Activated CD4-positive, alpha-beta T cell treated with anti-CD3 and anti-CD28 coated beads, Interleukin-2, amount 10 ng/mL, durations not matched to agents 7 days and 5 days (primary cell): ENCODE measurements around the gene GABRB3. TPM values are rescaled to one million over a fixed set of nuclear protein-coding genes. Genes with fewer than 3 reads are reported as not detected.

Experiments
- CTCF ChIA-PET: fragments of 350-600 bp; sonication (Branson Sonifier 250); formaldehyde crosslinking; loops from one replicate; lab custom pipeline; 2021; ENCODE audit warnings: antibody characterized with exemption; lab: Charles Lee
- POLR2A ChIA-PET: fragments of 350-600 bp; sonication (Branson Sonifier 250); formaldehyde crosslinking; loops from one replicate; lab custom pipeline; 2021; ENCODE audit warnings: antibody characterized with exemption; lab: Charles Lee
- DNase-seq: peaks from one replicate; pipeline ENCODE4 v3.0.0-alpha.2; 2020
- H3K27ac Mint-ChIP-seq: one replicate; pipeline ENCODE4 v1.8.0; 2021; ENCODE audit warnings: mild to moderate bottlenecking, moderate library complexity, mixed read lengths
- H3K27me3 Mint-ChIP-seq: one replicate; pipeline ENCODE4 v1.8.0; 2021; ENCODE audit warnings: mixed read lengths
- H3K36me3 Mint-ChIP-seq: one replicate; pipeline ENCODE4 v1.8.0; 2021; ENCODE audit warnings: low read depth, mixed read lengths
- H3K4me1 Mint-ChIP-seq: one replicate; pipeline ENCODE4 v1.8.0; 2021; ENCODE audit warnings: mixed read lengths
- H3K4me3 Mint-ChIP-seq: one replicate; pipeline ENCODE4 v1.8.0; 2021; ENCODE audit warnings: mild to moderate bottlenecking, moderate library complexity, mixed read lengths
- H3K9me3 Mint-ChIP-seq: one replicate; pipeline ENCODE4 v1.8.0; 2021; ENCODE audit warnings: mixed read lengths
- total RNA-seq, 2 experiments: library from RNA; stranded (reverse); gene quantifications; one replicate each; pipeline ENCODE4 v1.2.3, GENCODE V29; 2021

The GABRB3 gene
- total RNA-seq: under 1 TPM in 1 of 2 experiments, not detected in 1; 0.12 TPM

- no peak for DNase-seq
- ChIA-PET POLR2A (no interaction called here), CTCF (no interaction called here)
- H3K27me3 Mint-ChIP-seq: peaks cover 27% of the 10 kb centered on the region
- H3K4me3 Mint-ChIP-seq: no peak within 1 kb of the TSS
- peak within 1 kb of the TSS; percentile 54 for H3K27ac Mint-ChIP-seq
- H3K36me3 Mint-ChIP-seq: peaks cover 2% of the 10 kb centered on the region
- H3K4me1 Mint-ChIP-seq: peaks cover 2% of the 10 kb centered on the region
- no peaks in the 10 kb centered on the region for H3K9me3 Mint-ChIP-seq
Measured at GRCh38 chr15:26772154-26773066, at the start of gene GABRB3. Gene GABRB3, minus strand, starts transcription at chr15:26773066.

- Mint-ChIP-seq H3K27ac (no peak overlapping the region), H3K9me3 (peaks cover 14% of the 10 kb centered on the region), H3K27me3 (no peaks in the 10 kb centered on the region), H3K36me3 (no peaks in the 10 kb centered on the region), H3K4me3 (no peak overlapping the region), H3K4me1 (no peaks in the 10 kb centered on the region)
- CTCF ChIA-PET: no interaction called here
- DNase-seq: no peak
- POLR2A ChIA-PET: no interaction called here
Measured at GRCh38 chr15:26807517-26808427, 34.9 kb upstream of the GABRB3 start.

- CTCF ChIA-PET: no interaction called here
- H3K4me1 Mint-ChIP-seq: no peaks in the 10 kb centered on the region
- DNase-seq: no peak
- POLR2A ChIA-PET: no interaction called here
- no peaks in the 10 kb centered on the region for H3K27me3 Mint-ChIP-seq
- H3K36me3 Mint-ChIP-seq: no peaks in the 10 kb centered on the region
- no peak overlapping the region for H3K27ac Mint-ChIP-seq
- no peak overlapping the region for H3K4me3 Mint-ChIP-seq
- peaks cover 9% of the 10 kb centered on the region for H3K9me3 Mint-ChIP-seq
Measured at GRCh38 chr15:26806574-26806973, 33.7 kb upstream of the GABRB3 start.

- H3K27ac Mint-ChIP-seq: no peak overlapping the region
- DNase-seq: no peak
- no peaks in the 10 kb centered on the region for H3K4me1 Mint-ChIP-seq
- no peaks in the 10 kb centered on the region for H3K36me3 Mint-ChIP-seq
- no peak overlapping the region for H3K4me3 Mint-ChIP-seq
- H3K27me3 Mint-ChIP-seq: no peaks in the 10 kb centered on the region
- CTCF ChIA-PET: no interaction called here
- peaks cover 8% of the 10 kb centered on the region for H3K9me3 Mint-ChIP-seq
- POLR2A ChIA-PET: no interaction called here
Measured at GRCh38 chr15:26806151-26806550, 33.3 kb upstream of the GABRB3 start.

- Mint-ChIP-seq H3K36me3 (no peaks in the 10 kb centered on the region), H3K27ac (no peak overlapping the region), H3K4me1 (no peaks in the 10 kb centered on the region), H3K27me3 (no peaks in the 10 kb centered on the region), H3K9me3 (peaks cover 3% of the 10 kb centered on the region), H3K4me3 (no peak overlapping the region)
- DNase-seq: no peak
- ChIA-PET CTCF (no interaction called here), POLR2A (no interaction called here)
Measured at GRCh38 chr15:26805470-26805869, 32.6 kb upstream of the GABRB3 start.

GRCh38 chr15:26804063-26804804 lies 31.4 kb upstream of the GABRB3 start:
- DNase-seq: no peak
- Mint-ChIP-seq H3K9me3 (peaks cover 3% of the 10 kb centered on the region), H3K27ac (no peak overlapping the region), H3K4me3 (no peak overlapping the region), H3K27me3 (no peaks in the 10 kb centered on the region), H3K4me1 (no peaks in the 10 kb centered on the region), H3K36me3 (no peaks in the 10 kb centered on the region)
- POLR2A ChIA-PET: no interaction called here
- CTCF ChIA-PET: no interaction called here

- no peak for DNase-seq
- H3K4me1 Mint-ChIP-seq: no peaks in the 10 kb centered on the region
- H3K36me3 Mint-ChIP-seq: no peaks in the 10 kb centered on the region
- no peaks in the 10 kb centered on the region for H3K27me3 Mint-ChIP-seq
- no peak overlapping the region for H3K27ac Mint-ChIP-seq
- POLR2A ChIA-PET: no interaction called here
- peaks cover 11% of the 10 kb centered on the region for H3K9me3 Mint-ChIP-seq
- no peak overlapping the region for H3K4me3 Mint-ChIP-seq
- CTCF ChIA-PET: no interaction called here
Measured at GRCh38 chr15:26790118-26790517, 17.3 kb upstream of the GABRB3 start.

- no peak for DNase-seq
- ChIA-PET CTCF (no interaction called here), POLR2A (no interaction called here)
- Mint-ChIP-seq H3K36me3 (no peaks in the 10 kb centered on the region), H3K27ac (no peak overlapping the region), H3K4me3 (no peak overlapping the region), H3K9me3 (peaks cover 8% of the 10 kb centered on the region), H3K27me3 (no peaks in the 10 kb centered on the region), H3K4me1 (no peaks in the 10 kb centered on the region)
Measured at GRCh38 chr15:26781816-26782215, 8.9 kb upstream of the GABRB3 start.

- ChIA-PET CTCF (no interaction called here), POLR2A (no interaction called here)
- peaks cover 2% of the 10 kb centered on the region for H3K36me3 Mint-ChIP-seq
- H3K27ac Mint-ChIP-seq: peak overlapping the region; percentile 54
- DNase-seq: no peak
- peaks cover 27% of the 10 kb centered on the region for H3K27me3 Mint-ChIP-seq
- H3K9me3 Mint-ChIP-seq: no peaks in the 10 kb centered on the region
- no peak overlapping the region for H3K4me3 Mint-ChIP-seq
- H3K4me1 Mint-ChIP-seq: peaks cover 2% of the 10 kb centered on the region
Measured at GRCh38 chr15:26773917-26774316, 1.1 kb upstream of the GABRB3 start.

GRCh38 chr15:26773067-26773877 lies 406 bp upstream of the GABRB3 start:
- peak overlapping the region; percentile 54 for H3K27ac Mint-ChIP-seq
- H3K9me3 Mint-ChIP-seq: no peaks in the 10 kb centered on the region
- H3K4me3 Mint-ChIP-seq: no peak overlapping the region
- peaks cover 2% of the 10 kb centered on the region for H3K36me3 Mint-ChIP-seq
- DNase-seq: no peak
- peaks cover 2% of the 10 kb centered on the region for H3K4me1 Mint-ChIP-seq
- H3K27me3 Mint-ChIP-seq: peaks cover 27% of the 10 kb centered on the region
- POLR2A ChIA-PET: no interaction called here
- CTCF ChIA-PET: no interaction called here

GRCh38 chr15:26771578-26772153 lies 1.2 kb downstream of the GABRB3 start:
- no peak overlapping the region for H3K27ac Mint-ChIP-seq
- H3K4me1 Mint-ChIP-seq: peaks cover 2% of the 10 kb centered on the region
- no peak for DNase-seq
- H3K27me3 Mint-ChIP-seq: peaks cover 27% of the 10 kb centered on the region
- ChIA-PET CTCF (no interaction called here), POLR2A (no interaction called here)
- peaks cover 2% of the 10 kb centered on the region for H3K36me3 Mint-ChIP-seq
- H3K9me3 Mint-ChIP-seq: no peaks in the 10 kb centered on the region
- no peak overlapping the region for H3K4me3 Mint-ChIP-seq

- H3K4me1 Mint-ChIP-seq: peaks cover 2% of the 10 kb centered on the region
- DNase-seq: no peak
- ChIA-PET POLR2A (no interaction called here), CTCF (interaction anchor here (0.6 kb wide), 1 partner anchor 344 kb away, joined by 3 read pairs; no protein-coding TSS in a partner anchor)
- no peaks in the 10 kb centered on the region for H3K9me3 Mint-ChIP-seq
- H3K4me3 Mint-ChIP-seq: no peak overlapping the region
- peaks cover 2% of the 10 kb centered on the region for H3K36me3 Mint-ChIP-seq
- H3K27ac Mint-ChIP-seq: no peak overlapping the region
- H3K27me3 Mint-ChIP-seq: peaks cover 27% of the 10 kb centered on the region
Measured at GRCh38 chr15:26771168-26771567, 1.7 kb downstream of the GABRB3 start.
